ENCODE data around the gene HS3ST4. TPM values are rescaled to one million over a fixed set of nuclear protein-coding genes. Genes with fewer than 3 reads are reported as not detected.
"Not testable (repeated sequence)": the region's sequence is repeated elsewhere in the genome, so short reads cannot be mapped to it uniquely, and the experiment has no call there.

Gene HS3ST4
- total RNA-seq, 1 donor: not detected

- no peak overlapping the region for H3K4me3 ChIP-seq (ENCODE audit: low read depth, low read length)
- TF ChIP-seq CTCF (IDR thresholded peaks at IDR 0.05; ENCODE audit: insufficient read depth, low read depth, low read length): no peak
- DNase-seq (ENCODE audit: low read depth): no peak
Measured at GRCh38 chr16:26087091-26087490, 395.3 kb downstream of the HS3ST4 start.

GRCh38 chr16:26091511-26091910 is 399.8 kb downstream of the HS3ST4 start:
- no peak overlapping the region for H3K4me3 ChIP-seq (ENCODE audit: low read depth, low read length)
- no peak for DNase-seq (ENCODE audit: low read depth)
- no peak for TF ChIP-seq CTCF (IDR thresholded peaks at IDR 0.05; ENCODE audit: insufficient read depth, low read depth, low read length)

- not testable (repeated sequence) for DNase-seq (ENCODE audit: low read depth); H3K4me3 ChIP-seq (ENCODE audit: low read depth, low read length)
Measured at GRCh38 chr16:26098206-26098605, 406.4 kb downstream of the HS3ST4 start.

- H3K4me3 ChIP-seq (ENCODE audit: low read depth, low read length): no peak overlapping the region
- TF ChIP-seq CTCF (IDR thresholded peaks at IDR 0.05; ENCODE audit: insufficient read depth, low read depth, low read length): no peak
- no peak for DNase-seq (ENCODE audit: low read depth)
Measured at GRCh38 chr16:26102369-26102768, 410.6 kb downstream of the HS3ST4 start.

GRCh38 chr16:26108836-26109505 is 417.2 kb downstream of the HS3ST4 start:
- H3K4me3 ChIP-seq (ENCODE audit: low read depth, low read length): no peak overlapping the region
- DNase-seq (ENCODE audit: low read depth): no peak
- TF ChIP-seq CTCF (IDR thresholded peaks at IDR 0.05; ENCODE audit: insufficient read depth, low read depth, low read length): no peak

GRCh38 chr16:26111900-26112299 is 420.1 kb downstream of the HS3ST4 start:
- no peak overlapping the region for H3K4me3 ChIP-seq (ENCODE audit: low read depth, low read length)
- no peak for TF ChIP-seq CTCF (IDR thresholded peaks at IDR 0.05; ENCODE audit: insufficient read depth, low read depth, low read length)
- DNase-seq (ENCODE audit: low read depth): no peak

- TF ChIP-seq CTCF (IDR thresholded peaks at IDR 0.05; ENCODE audit: insufficient read depth, low read depth, low read length): no peak
- DNase-seq (ENCODE audit: low read depth): no peak
- H3K4me3 ChIP-seq (ENCODE audit: low read depth, low read length): no peak overlapping the region
Measured at GRCh38 chr16:26118575-26118974, 426.8 kb downstream of the HS3ST4 start.

All from fibroblast of villous mesenchyme (primary cell).